Measurements from ENCODE around the gene PCDHGA9. TPM values are rescaled to one million over a fixed set of nuclear protein-coding genes. Genes with fewer than 3 reads are reported as not detected.
"Not testable (repeated sequence)": the region's sequence is repeated elsewhere in the genome, so short reads cannot be mapped to it uniquely, and the experiment has no call there.

PCDHGA9 gene
- total RNA-seq, 1 donor from 2014 or later, result 0.73 TPM

DNA sequence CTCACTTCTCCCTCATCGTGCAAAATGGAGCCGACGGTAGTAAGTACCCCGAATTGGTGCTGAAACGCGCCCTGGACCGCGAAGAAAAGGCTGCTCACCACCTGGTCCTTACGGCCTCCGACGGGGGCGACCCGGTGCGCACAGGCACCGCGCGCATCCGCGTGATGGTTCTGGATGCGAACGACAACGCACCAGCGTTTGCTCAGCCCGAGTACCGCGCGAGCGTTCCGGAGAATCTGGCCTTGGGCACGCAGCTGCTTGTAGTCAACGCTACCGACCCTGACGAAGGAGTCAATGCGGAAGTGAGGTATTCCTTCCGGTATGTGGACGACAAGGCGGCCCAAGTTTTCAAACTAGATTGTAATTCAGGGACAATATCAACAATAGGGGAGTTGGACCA lies 28.7 kb downstream of the PCDHGA9 start:
- Mint-ChIP-seq H3K27ac (ENCODE audit: unreplicated experiment) (no peak overlapping the region), H3K4me3 (ENCODE audit: unreplicated experiment) (no peak overlapping the region), H3K9me3 (ENCODE audit: unreplicated experiment) (peaks cover 35% of the 10 kb centered on the region), H3K27me3 (ENCODE audit: low read depth, unreplicated experiment) (no peaks in the 10 kb centered on the region), H3K4me1 (ENCODE audit: low read depth, unreplicated experiment) (no peaks in the 10 kb centered on the region), H3K36me3 (ENCODE audit: low read depth, unreplicated experiment) (peaks cover 54% of the 10 kb centered on the region)
- H3K4me3 ChIP-seq (ENCODE audit: insufficient read depth, low read depth, low read length), result peak overlapping the region; percentile 49
- H3K4me2 ChIP-seq (ENCODE audit: low read length), result peak overlapping the region; percentile 70
- H2AFZ ChIP-seq (ENCODE audit: low read depth, low read length), result no peak overlapping the region
- H3K36me3 ChIP-seq (ENCODE audit: insufficient read depth, low read length), result no peaks in the 10 kb centered on the region
- no peaks in the 10 kb centered on the region for H4K20me1 ChIP-seq (ENCODE audit: insufficient read depth, low read length)
- H3K27ac ChIP-seq (ENCODE audit: low read depth, low read length), result no peak overlapping the region
- DNase-seq (ENCODE audit: low read depth), result peak; percentile 34
- H3K9me3 ChIP-seq (ENCODE audit: insufficient read depth, low read depth, low read length), result peaks cover 38% of the 10 kb centered on the region
- peak overlapping the region; percentile 56 for H3K9ac ChIP-seq (ENCODE audit: low read length)
- no peaks in the 10 kb centered on the region for H3K27me3 ChIP-seq (ENCODE audit: insufficient read depth, low read length)
- peaks cover 8% of the 10 kb centered on the region for H3K79me2 ChIP-seq (ENCODE audit: insufficient read depth, low read length)
- no peaks in the 10 kb centered on the region for H3K4me1 ChIP-seq (ENCODE audit: insufficient read depth, low read length)
- FAIRE-seq, result no peak
- no peak for TF ChIP-seq EZH2 (IDR thresholded peaks at IDR 0.05; ENCODE audit: insufficient read depth, low read length)
- no peak for TF ChIP-seq CTCF (IDR thresholded peaks at IDR 0.05; ENCODE audit: insufficient read depth, low read depth, low read length)

GRCh38 chr5:141432308-141432707 lies 29.7 kb downstream of the PCDHGA9 start:
- H3K27ac Mint-ChIP-seq (ENCODE audit: unreplicated experiment); H3K9ac ChIP-seq (ENCODE audit: low read length); H3K27me3 Mint-ChIP-seq (ENCODE audit: low read depth, unreplicated experiment); H3K36me3 ChIP-seq (ENCODE audit: insufficient read depth, low read length); H3K4me3 ChIP-seq (ENCODE audit: insufficient read depth, low read depth, low read length); H3K27me3 ChIP-seq (ENCODE audit: insufficient read depth, low read length); H2AFZ ChIP-seq (ENCODE audit: low read depth, low read length); FAIRE-seq; H3K79me2 ChIP-seq (ENCODE audit: insufficient read depth, low read length); H3K4me1 Mint-ChIP-seq (ENCODE audit: low read depth, unreplicated experiment); H3K4me3 Mint-ChIP-seq (ENCODE audit: unreplicated experiment); H4K20me1 ChIP-seq (ENCODE audit: insufficient read depth, low read length); H3K4me1 ChIP-seq (ENCODE audit: insufficient read depth, low read length); DNase-seq (ENCODE audit: low read depth); H3K27ac ChIP-seq (ENCODE audit: low read depth, low read length): not testable (repeated sequence)
- Mint-ChIP-seq H3K36me3 (ENCODE audit: low read depth, unreplicated experiment) (peaks cover 44% of the 10 kb centered on the region), H3K9me3 (ENCODE audit: unreplicated experiment) (peaks cover 27% of the 10 kb centered on the region)
- H3K4me2 ChIP-seq (ENCODE audit: low read length), result peak overlapping the region; percentile 6
- peaks cover 30% of the 10 kb centered on the region for H3K9me3 ChIP-seq (ENCODE audit: insufficient read depth, low read depth, low read length)

DNA sequence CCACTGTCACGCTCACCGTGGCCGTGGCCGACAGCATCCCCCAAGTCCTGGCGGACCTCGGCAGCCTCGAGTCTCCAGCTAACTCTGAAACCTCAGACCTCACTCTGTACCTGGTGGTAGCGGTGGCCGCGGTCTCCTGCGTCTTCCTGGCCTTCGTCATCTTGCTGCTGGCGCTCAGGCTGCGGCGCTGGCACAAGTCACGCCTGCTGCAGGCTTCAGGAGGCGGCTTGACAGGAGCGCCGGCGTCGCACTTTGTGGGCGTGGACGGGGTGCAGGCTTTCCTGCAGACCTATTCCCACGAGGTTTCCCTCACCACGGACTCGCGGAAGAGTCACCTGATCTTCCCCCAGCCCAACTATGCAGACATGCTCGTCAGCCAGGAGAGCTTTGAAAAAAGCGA lies 30.1 kb downstream of the PCDHGA9 start:
- H3K36me3 ChIP-seq (ENCODE audit: insufficient read depth, low read length); H3K4me3 ChIP-seq (ENCODE audit: insufficient read depth, low read depth, low read length); H3K27ac ChIP-seq (ENCODE audit: low read depth, low read length); H3K4me2 ChIP-seq (ENCODE audit: low read length); H3K4me1 ChIP-seq (ENCODE audit: insufficient read depth, low read length); H3K27me3 Mint-ChIP-seq (ENCODE audit: low read depth, unreplicated experiment); H4K20me1 ChIP-seq (ENCODE audit: insufficient read depth, low read length); H3K4me1 Mint-ChIP-seq (ENCODE audit: low read depth, unreplicated experiment); H3K27ac Mint-ChIP-seq (ENCODE audit: unreplicated experiment); FAIRE-seq; H3K4me3 Mint-ChIP-seq (ENCODE audit: unreplicated experiment); DNase-seq (ENCODE audit: low read depth); H2AFZ ChIP-seq (ENCODE audit: low read depth, low read length); H3K79me2 ChIP-seq (ENCODE audit: insufficient read depth, low read length); H3K9ac ChIP-seq (ENCODE audit: low read length); H3K27me3 ChIP-seq (ENCODE audit: insufficient read depth, low read length): not testable (repeated sequence)
- peaks cover 25% of the 10 kb centered on the region for H3K9me3 ChIP-seq (ENCODE audit: insufficient read depth, low read depth, low read length)
- peaks cover 27% of the 10 kb centered on the region for H3K9me3 Mint-ChIP-seq (ENCODE audit: unreplicated experiment)
- peaks cover 41% of the 10 kb centered on the region for H3K36me3 Mint-ChIP-seq (ENCODE audit: low read depth, unreplicated experiment)

- H4K20me1 ChIP-seq (ENCODE audit: insufficient read depth, low read length), result no peaks in the 10 kb centered on the region
- no peak for TF ChIP-seq EZH2 (IDR thresholded peaks at IDR 0.05; ENCODE audit: insufficient read depth, low read length)
- no peak for TF ChIP-seq CTCF (IDR thresholded peaks at IDR 0.05; ENCODE audit: insufficient read depth, low read depth, low read length)
- peaks cover 12% of the 10 kb centered on the region for H3K79me2 ChIP-seq (ENCODE audit: insufficient read depth, low read length)
- Mint-ChIP-seq H3K9me3 (ENCODE audit: unreplicated experiment) (peaks cover 20% of the 10 kb centered on the region), H3K4me3 (ENCODE audit: unreplicated experiment) (no peak overlapping the region), H3K4me1 (ENCODE audit: low read depth, unreplicated experiment) (no peaks in the 10 kb centered on the region), H3K27me3 (ENCODE audit: low read depth, unreplicated experiment) (no peaks in the 10 kb centered on the region), H3K36me3 (ENCODE audit: low read depth, unreplicated experiment) (peaks cover 33% of the 10 kb centered on the region), H3K27ac (ENCODE audit: unreplicated experiment) (no peak overlapping the region)
- H3K27ac ChIP-seq (ENCODE audit: low read depth, low read length), result no peak overlapping the region
- no peak overlapping the region for H3K4me2 ChIP-seq (ENCODE audit: low read length)
- H3K9ac ChIP-seq (ENCODE audit: low read length), result no peak overlapping the region
- DNase-seq (ENCODE audit: low read depth) (no peak), FAIRE-seq (no peak)
- no peaks in the 10 kb centered on the region for H3K4me1 ChIP-seq (ENCODE audit: insufficient read depth, low read length)
- no peak overlapping the region for H2AFZ ChIP-seq (ENCODE audit: low read depth, low read length)
- H3K36me3 ChIP-seq (ENCODE audit: insufficient read depth, low read length), result no peaks in the 10 kb centered on the region
- peaks cover 20% of the 10 kb centered on the region for H3K9me3 ChIP-seq (ENCODE audit: insufficient read depth, low read depth, low read length)
- no peaks in the 10 kb centered on the region for H3K27me3 ChIP-seq (ENCODE audit: insufficient read depth, low read length)
- no peak overlapping the region for H3K4me3 ChIP-seq (ENCODE audit: insufficient read depth, low read depth, low read length)
Measured at GRCh38 chr5:141434006-141434405, 31.4 kb downstream of the PCDHGA9 start.

Data from astrocyte (in vitro differentiated cells and primary cell).